HUES64 (cell line): ENCODE data around the gene SREBF1.
"Not testable (repeated sequence)": the region's sequence is repeated elsewhere in the genome, so short reads cannot be mapped to it uniquely, and the experiment has no call there.

Experiments used
- H3K27ac ChIP-seq: 2 replicates; pipeline ENCODE4 v1.7.0; 2013; ENCODE audit warnings: low read depth, low read length, inconsistent platforms
- H3K27me3 ChIP-seq: 2 replicates; pipeline ENCODE4 v1.6.1; 2013; ENCODE audit warnings: mild to moderate bottlenecking, low read length; ENCODE audit not compliant: insufficient read depth
- H3K36me3 ChIP-seq: 2 replicates; pipeline ENCODE4 v1.6.1; 2013; ENCODE audit warnings: mild to moderate bottlenecking, low read length; ENCODE audit not compliant: insufficient read depth
- H3K4me1 ChIP-seq: 2 replicates; pipeline ENCODE4 v1.6.1; 2013; ENCODE audit warnings: mild to moderate bottlenecking, low read length, moderate library complexity; ENCODE audit not compliant: insufficient read depth
- H3K4me3 ChIP-seq: 2 replicates; pipeline ENCODE4 v1.5.1; 2013; ENCODE audit warnings: mild to moderate bottlenecking, low read length, moderate library complexity
- H3K9ac ChIP-seq: 2 replicates; pipeline ENCODE4 v1.6.1; 2013; ENCODE audit warnings: mild to moderate bottlenecking, low read depth, low read length
- H3K9me3 ChIP-seq: 2 replicates; pipeline ENCODE4 v1.6.1; 2013; ENCODE audit warnings: low read depth, low read length; ENCODE audit not compliant: insufficient read depth
- WGBS: fragments of 150-250, 120-280 bp; methylation state at CpG from one replicate; pipeline ENCODE4 v1.1.7; 2013; ENCODE audit warnings: missing lambda C conversion rate; 5-methylcytosine and 5-hydroxymethylcytosine counted together

SREBF1 gene

DNA sequence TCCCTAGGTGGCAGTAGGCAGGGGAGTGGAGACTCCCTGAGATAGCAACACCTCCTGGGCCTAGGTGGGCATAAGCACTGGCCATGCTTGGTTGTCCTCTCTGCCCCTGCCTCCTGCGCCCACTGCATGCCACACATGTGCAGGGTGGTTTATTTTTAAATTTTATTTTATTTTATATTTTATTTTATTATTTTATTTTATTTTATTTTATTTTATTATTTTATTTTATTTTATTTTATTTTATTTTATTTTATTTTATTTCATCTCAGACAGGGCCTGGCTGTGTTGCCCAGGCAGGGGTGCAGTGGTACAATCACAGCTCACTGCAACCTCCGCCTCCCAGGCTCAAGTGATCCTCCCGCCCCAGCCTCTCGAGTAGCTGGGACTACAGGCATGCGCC, 28.6 kb downstream of the SREBF1 start:
- H3K9me3 ChIP-seq, H3K27ac ChIP-seq, H3K9ac ChIP-seq, H3K4me3 ChIP-seq, H3K36me3 ChIP-seq: not testable (repeated sequence)
- peaks cover 17% of the 10 kb centered on the region for H3K4me1 ChIP-seq
- WGBS: over 99% methylated on average over 4 of the region's 5 CpGs
- peaks cover 26% of the 10 kb centered on the region for H3K27me3 ChIP-seq

- H3K4me3 ChIP-seq: no peak overlapping the region
- H3K27ac ChIP-seq: no peak overlapping the region
- peaks cover 26% of the 10 kb centered on the region for H3K27me3 ChIP-seq
- WGBS: 92% methylated on average over 5 of the region's 5 CpGs
- no peak overlapping the region for H3K9ac ChIP-seq
- H3K4me1 ChIP-seq: peaks cover 17% of the 10 kb centered on the region
- H3K36me3 ChIP-seq: no peaks in the 10 kb centered on the region
- H3K9me3 ChIP-seq: no peaks in the 10 kb centered on the region
Measured at GRCh38 chr17:17807440-17807839, 29.3 kb downstream of the SREBF1 start.

- H3K9me3 ChIP-seq: no peaks in the 10 kb centered on the region
- no peaks in the 10 kb centered on the region for H3K36me3 ChIP-seq
- H3K27ac ChIP-seq: no peak overlapping the region
- H3K27me3 ChIP-seq: peaks cover 26% of the 10 kb centered on the region
- H3K4me3 ChIP-seq: no peak overlapping the region
- 87% methylated on average over 12 of the region's 17 CpGs for WGBS
- no peak overlapping the region for H3K9ac ChIP-seq
- H3K4me1 ChIP-seq: peaks cover 12% of the 10 kb centered on the region
Measured at GRCh38 chr17:17806611-17807274, 30.0 kb downstream of the SREBF1 start.

- Histone ChIP-seq H3K36me3 (no peaks in the 10 kb centered on the region), H3K9me3 (no peaks in the 10 kb centered on the region)
Measured at GRCh38 chr17:17806035-17806434, 30.8 kb downstream of the SREBF1 start.

DNA sequence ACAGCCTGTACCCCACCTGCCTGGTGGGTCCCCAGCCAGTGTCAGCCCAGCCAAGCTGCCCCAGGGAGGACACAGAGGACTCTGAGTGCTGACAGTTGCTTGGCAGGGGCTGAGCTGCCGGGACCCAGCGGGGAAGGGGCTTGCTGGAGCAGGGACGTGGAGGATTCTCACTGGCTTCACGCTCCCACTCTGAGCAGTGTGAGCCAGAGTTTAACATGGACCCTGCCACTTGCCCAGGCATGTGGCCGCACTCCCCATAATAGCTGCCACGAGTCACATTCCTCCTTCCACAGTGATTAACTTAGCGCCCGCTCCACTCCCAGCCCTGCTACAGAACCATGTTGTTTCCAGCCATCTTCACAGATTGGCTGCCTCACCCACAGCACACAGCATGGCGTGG, 31.2 kb downstream of the SREBF1 start:
- Histone ChIP-seq H3K36me3 (no peaks in the 10 kb centered on the region), H3K4me1 (peaks cover 2% of the 10 kb centered on the region; the same call in 1 of the 2 replicates), H3K9me3 (no peaks in the 10 kb centered on the region), H3K27ac (no peak overlapping the region), H3K4me3 (no peak overlapping the region), H3K27me3 (peaks cover 20% of the 10 kb centered on the region), H3K9ac (no peak overlapping the region)
- 84% methylated on average over 9 of the region's 9 CpGs for WGBS

More at GRCh38 chr17:17806035-17806434, 30.8 kb downstream of the SREBF1 start:
- H3K4me1 ChIP-seq: peaks cover 7% of the 10 kb centered on the region; the same call in 1 of the 2 replicates
- no peak overlapping the region; the same call in 1 of the 2 replicates for H3K9ac ChIP-seq
- H3K4me3 ChIP-seq: no peak overlapping the region
- WGBS: 85% methylated on average over 4 of the region's 4 CpGs
- H3K27ac ChIP-seq: no peak overlapping the region
- peaks cover 24% of the 10 kb centered on the region for H3K27me3 ChIP-seq

DNA sequence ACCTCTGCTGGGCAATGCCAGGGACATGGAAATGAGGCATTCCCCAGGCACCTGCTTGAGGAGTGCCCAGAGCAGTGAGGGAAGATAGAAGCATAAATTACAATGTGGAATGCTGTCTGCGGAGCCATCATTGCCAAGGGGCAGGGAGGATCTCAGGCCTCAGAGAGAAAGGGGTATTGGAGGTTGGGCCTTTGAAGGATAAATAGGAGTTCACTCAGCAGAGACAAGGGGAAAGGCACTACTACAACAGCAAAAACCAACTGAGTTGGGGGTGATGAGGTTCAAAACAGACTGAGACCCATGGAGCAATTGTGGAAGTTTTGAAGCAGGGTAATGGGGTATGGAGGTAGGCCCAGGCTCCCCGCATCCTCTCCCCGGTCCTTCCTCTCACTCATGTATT, 32.8 kb downstream of the SREBF1 start:
- no peaks in the 10 kb centered on the region for H3K9me3 ChIP-seq
- H3K9ac ChIP-seq: no peak overlapping the region
- H3K4me1 ChIP-seq: peaks cover 6% of the 10 kb centered on the region; the same call in 1 of the 2 replicates
- 90% methylated on average over 3 of the region's 3 CpGs for WGBS
- H3K4me3 ChIP-seq: no peak overlapping the region
- no peak overlapping the region for H3K27ac ChIP-seq
- H3K36me3 ChIP-seq: no peaks in the 10 kb centered on the region
- H3K27me3 ChIP-seq: peaks cover 7% of the 10 kb centered on the region

DNA sequence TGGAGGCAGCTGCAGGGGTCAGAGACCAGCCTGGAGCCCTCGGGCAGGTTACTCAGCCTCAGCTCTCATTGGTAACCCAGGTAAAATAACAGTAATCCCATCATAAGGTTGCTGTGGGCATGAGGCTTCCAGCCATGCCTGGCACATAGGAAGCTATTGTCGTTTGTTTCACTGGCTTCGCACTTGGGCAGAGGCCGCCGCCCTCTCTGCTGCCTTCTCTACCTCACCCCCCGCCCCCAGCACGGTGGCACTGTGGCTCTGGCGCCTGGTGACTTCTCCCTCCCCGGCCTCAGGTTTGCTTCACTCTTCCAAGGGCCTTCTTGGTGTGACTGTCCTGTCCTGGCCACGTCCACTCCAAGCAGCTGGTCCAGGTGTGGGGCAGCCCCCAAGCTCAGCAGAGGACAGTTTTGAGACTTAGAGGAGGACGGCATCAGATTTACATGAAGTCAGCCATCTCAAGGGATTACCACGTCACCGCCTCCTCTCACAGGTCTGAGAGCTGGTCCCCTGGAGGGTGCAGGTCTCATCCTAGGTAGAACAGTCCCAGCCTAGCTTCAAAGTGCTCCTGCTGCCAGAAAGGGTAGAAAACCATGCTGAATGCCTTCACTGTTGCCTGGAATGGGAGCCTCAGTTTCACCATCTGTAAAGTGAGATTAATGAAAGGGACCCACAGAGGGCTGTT, 34.8 kb downstream of the SREBF1 start:
- H3K27me3 ChIP-seq: no peaks in the 10 kb centered on the region; the same call in 1 of the 2 replicates
- H3K36me3 ChIP-seq: no peaks in the 10 kb centered on the region
- WGBS: 89% methylated on average over 13 of the region's 13 CpGs
- no peak overlapping the region for H3K4me3 ChIP-seq
- H3K4me1 ChIP-seq: peaks cover 6% of the 10 kb centered on the region; the same call in 1 of the 2 replicates
- H3K27ac ChIP-seq: no peak overlapping the region
- no peak overlapping the region for H3K9ac ChIP-seq
- no peaks in the 10 kb centered on the region for H3K9me3 ChIP-seq

GRCh38 chr17:17800504-17801021, 36.2 kb downstream of the SREBF1 start:
- Histone ChIP-seq H3K4me1 (peaks cover 6% of the 10 kb centered on the region; the same call in 1 of the 2 replicates), H3K4me3 (no peak overlapping the region), H3K9me3 (no peaks in the 10 kb centered on the region), H3K36me3 (no peaks in the 10 kb centered on the region), H3K27me3 (no peaks in the 10 kb centered on the region; the same call in 1 of the 2 replicates), H3K9ac (no peak overlapping the region), H3K27ac (no peak overlapping the region)
- 96% methylated on average over 12 of the region's 12 CpGs for WGBS

DNA sequence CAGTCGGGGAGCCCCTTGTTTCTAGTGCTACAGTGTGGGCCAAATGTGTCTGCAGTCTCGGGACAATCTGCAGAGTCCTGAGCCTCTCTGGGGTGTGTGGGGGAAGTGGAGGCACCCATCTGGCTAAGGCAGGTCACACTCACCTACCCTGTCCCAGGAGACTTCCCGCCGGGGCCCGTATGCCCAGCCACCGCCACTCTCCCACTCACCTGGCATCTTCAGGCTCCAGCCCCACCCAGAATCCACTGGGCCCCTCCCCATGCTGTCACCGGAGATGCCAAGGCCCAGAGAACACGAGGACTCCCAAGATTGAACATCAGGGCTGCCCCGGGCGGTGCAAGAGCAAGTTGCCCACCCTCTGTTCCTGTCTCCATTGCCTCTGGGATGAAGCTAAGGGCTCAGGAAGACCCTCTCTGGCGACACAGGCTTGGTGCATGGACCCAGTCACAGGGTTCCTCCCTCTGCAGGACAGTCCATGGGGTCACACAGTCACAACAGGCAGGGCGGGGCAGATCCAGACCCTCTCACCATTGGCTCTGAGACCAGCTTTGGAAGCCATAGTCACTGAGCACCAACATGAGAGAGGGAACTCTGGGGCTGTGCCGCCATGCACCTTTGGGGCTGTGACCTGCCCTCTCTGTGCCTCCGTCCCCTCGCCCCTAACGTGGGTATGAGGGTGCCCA, 38.1 kb downstream of the SREBF1 start:
- H3K4me3 ChIP-seq: no peak overlapping the region
- no peak overlapping the region for H3K27ac ChIP-seq
- H3K4me1 ChIP-seq: peaks cover 6% of the 10 kb centered on the region; the same call in 1 of the 2 replicates
- H3K9me3 ChIP-seq: no peaks in the 10 kb centered on the region
- H3K9ac ChIP-seq: no peak overlapping the region
- H3K27me3 ChIP-seq: peaks cover 4% of the 10 kb centered on the region; the same call in 1 of the 2 replicates
- 90% methylated on average over 16 of the region's 16 CpGs for WGBS
- no peaks in the 10 kb centered on the region; the same call in 1 of the 2 replicates for H3K36me3 ChIP-seq

GRCh38 chr17:17798010-17798556, 38.7 kb downstream of the SREBF1 start:
- Histone ChIP-seq H3K27me3 (peaks cover 11% of the 10 kb centered on the region; the same call in 1 of the 2 replicates), H3K9me3 (no peaks in the 10 kb centered on the region), H3K4me3 (no peak overlapping the region), H3K27ac (no peak overlapping the region), H3K9ac (no peak overlapping the region), H3K4me1 (peaks cover 7% of the 10 kb centered on the region; the same call in 1 of the 2 replicates), H3K36me3 (no peaks in the 10 kb centered on the region; the same call in 1 of the 2 replicates)
- whole genome bisulfite sequencing: 94% methylated on average over 25 of the region's 25 CpGs
